H1 (cell line): ENCODE measurements around the gene BRPF3. TPM values are rescaled to one million over a fixed set of nuclear protein-coding genes. Genes with fewer than 3 reads are reported as not detected.

ENCODE experiments used
- ATF2 ChIP-seq: IDR thresholded peaks from 2 replicates; pipeline ENCODE4 v1.6.1; 2012; ENCODE audit warnings: low read length, inconsistent platforms
- polyA plus RNA-seq, 7 experiments: library from polyadenylated mRNA; depleted of rRNA in 3 of 7; stranded (reverse) in 5 of 7; unstranded in 2 of 7; fragments of >200 nt in 5 of 7; fragments of 200-250 nt in 2 of 7; gene quantifications; 1 replicate in 5 of 7; 2 replicates in 1 of 7; 4 replicates in 1 of 7; pipeline versions ENCODE4 v1.2.1 to v1.2.3, GENCODE V29; 2011 to 2013; ENCODE audit warnings: missing spikeins in 2 of 7, mixed read lengths in 2 of 7
- total RNA-seq: library from RNA; stranded (reverse); fragmentation: NEBNext Ultra II Directional; extraction: Animal tissue kit (Norgen Biotek cat#: 25700); gene quantifications from 2 replicates; pipeline ENCODE4 v1.2.1, GENCODE V29; 2021

The BRPF3 gene
- total and polyA plus RNA-seq, 2 of the 8 experiments (the other 6 are each of a cell fraction or from before 2014, with no cell fraction given) = 26.0 to 37.5 TPM

GRCh38 chr6:36219081-36219480 lies 22.5 kb downstream of the BRPF3 start (continued):
- TF ChIP-seq ATF2 = no peak
